ENCODE data around the gene NSDHL.

The NSDHL gene

GRCh38 chrX:152821145-152821765 is 9.6 kb upstream of the NSDHL start (continued):
- TF ChIP-seq GLIS3 (CRISPR knock-in tag; IDR thresholded peaks at IDR 0.05) (no peak), SNAI2 (CRISPR knock-in tag; IDR thresholded peaks at IDR 0.05) (no peak), TOX (CRISPR knock-in tag; IDR thresholded peaks at IDR 0.05; ENCODE audit: borderline replicate concordance) (no peak), OSR1 (CRISPR knock-in tag; IDR thresholded peaks at IDR 0.05) (no peak)

GRCh38 chrX:152822383-152823086 is 8.3 kb upstream of the NSDHL start:
- TF ChIP-seq ESRRG (CRISPR knock-in tag; IDR thresholded peaks at IDR 0.05) (no peak), TCF4 (CRISPR knock-in tag; IDR thresholded peaks at IDR 0.05; ENCODE audit: borderline replicate concordance) (no peak), ZC3H10 (CRISPR knock-in tag; IDR thresholded peaks at IDR 0.05) (no peak), ZFP30 (CRISPR knock-in tag; IDR thresholded peaks at IDR 0.05) (no peak), CSRNP3 (CRISPR knock-in tag; IDR thresholded peaks at IDR 0.05) (no peak), GLIS3 (CRISPR knock-in tag; IDR thresholded peaks at IDR 0.05) (no peak), TSHZ2 (CRISPR knock-in tag; IDR thresholded peaks at IDR 0.05) (no peak), ZNF70 (CRISPR knock-in tag; IDR thresholded peaks at IDR 0.05) (no peak), SNAI2 (CRISPR knock-in tag; IDR thresholded peaks at IDR 0.05) (no peak), RARB (CRISPR knock-in tag; IDR thresholded peaks at IDR 0.05) (no peak), OSR1 (CRISPR knock-in tag; IDR thresholded peaks at IDR 0.05) (no peak), BACH2 (CRISPR knock-in tag; IDR thresholded peaks at IDR 0.05; ENCODE audit: borderline replicate concordance) (no peak), ZNF565 (CRISPR knock-in tag; conservative IDR thresholded peaks at IDR 0.05; ENCODE audit: low read depth) (no peak), ZNF8 (CRISPR knock-in tag; IDR thresholded peaks at IDR 0.05) (no peak), PPARA (CRISPR knock-in tag; IDR thresholded peaks at IDR 0.05; ENCODE audit: borderline replicate concordance) (no peak), CREB5 (CRISPR knock-in tag; IDR thresholded peaks at IDR 0.05; ENCODE audit: low read depth) (no peak), ISL1 (CRISPR knock-in tag; IDR thresholded peaks at IDR 0.05) (no peak), PATZ1 (CRISPR knock-in tag; IDR thresholded peaks at IDR 0.05; ENCODE audit: borderline replicate concordance) (no peak)
- peak; percentile 27; the same call in 1 of the 3 replicates for ATAC-seq

- TF ChIP-seq ZNF70 (CRISPR knock-in tag; IDR thresholded peaks at IDR 0.05) (no peak), TSHZ2 (CRISPR knock-in tag; IDR thresholded peaks at IDR 0.05) (no peak), ZFP3 (CRISPR knock-in tag; IDR thresholded peaks at IDR 0.05) (no peak), RARB (CRISPR knock-in tag; IDR thresholded peaks at IDR 0.05) (no peak)
- ATAC-seq, result no peak
Observed at GRCh38 chrX:152823657-152824056, 7.2 kb upstream of the NSDHL start.

Data from SK-N-SH treated with all-trans-retinoic acid at 6 μM for 48 hours (cell line).